ENCODE results near the gene DNM3.

The DNM3 gene

GRCh38 chr1:172340520-172340919 is 499.2 kb downstream of the DNM3 start:
- Histone ChIP-seq H3K4me2 (ENCODE audit: low read length) (no peak overlapping the region), H3K4me3 (ENCODE audit: low read depth, low read length, poor library complexity, severe bottlenecking) (no peak overlapping the region), H3K4me1 (ENCODE audit: insufficient read depth, low read length, severe bottlenecking) (peaks cover 23% of the 10 kb centered on the region), H3F3A (ENCODE audit: insufficient read depth, low read length) (no peaks in the 10 kb centered on the region), H3K9me3 (ENCODE audit: low read length) (no peaks in the 10 kb centered on the region), H4K20me1 (ENCODE audit: insufficient read depth, low read length) (no peaks in the 10 kb centered on the region), H3K9me2 (ENCODE audit: low read depth, low read length) (no peaks in the 10 kb centered on the region), H3K27ac (ENCODE audit: low read depth, low read length, poor library complexity, severe bottlenecking) (no peak overlapping the region), H3K27me3 (ENCODE audit: insufficient read depth, low read length) (no peaks in the 10 kb centered on the region), H3K9ac (ENCODE audit: low read length) (no peak overlapping the region), H3K36me3 (ENCODE audit: insufficient read depth, low read length) (no peaks in the 10 kb centered on the region), H3K79me2 (ENCODE audit: insufficient read depth, low read length) (no peaks in the 10 kb centered on the region), H2AFZ (ENCODE audit: low read length) (no peak overlapping the region)
- TF ChIP-seq CTCF (IDR thresholded peaks at IDR 0.05; ENCODE audit: low read length) = no peak
- no peak for TF ChIP-seq EZH2 (IDR thresholded peaks at IDR 0.05; ENCODE audit: borderline replicate concordance, low read length)

- Histone ChIP-seq H3K9me2 (ENCODE audit: low read depth, low read length) (no peaks in the 10 kb centered on the region), H2AFZ (ENCODE audit: low read length) (no peak overlapping the region), H3K4me2 (ENCODE audit: low read length) (no peak overlapping the region), H3K36me3 (ENCODE audit: insufficient read depth, low read length) (no peaks in the 10 kb centered on the region), H3K9ac (ENCODE audit: low read length) (no peak overlapping the region), H4K20me1 (ENCODE audit: insufficient read depth, low read length) (no peaks in the 10 kb centered on the region), H3K4me1 (ENCODE audit: insufficient read depth, low read length, severe bottlenecking) (peaks cover 23% of the 10 kb centered on the region), H3K27me3 (ENCODE audit: insufficient read depth, low read length) (no peaks in the 10 kb centered on the region), H3K4me3 (ENCODE audit: low read depth, low read length, poor library complexity, severe bottlenecking) (no peak overlapping the region), H3K79me2 (ENCODE audit: insufficient read depth, low read length) (no peaks in the 10 kb centered on the region), H3K9me3 (ENCODE audit: low read length) (peaks cover 1% of the 10 kb centered on the region), H3F3A (ENCODE audit: insufficient read depth, low read length) (no peaks in the 10 kb centered on the region), H3K27ac (ENCODE audit: low read depth, low read length, poor library complexity, severe bottlenecking) (no peak overlapping the region)
- TF ChIP-seq CTCF (IDR thresholded peaks at IDR 0.05; ENCODE audit: low read length) = no peak
- TF ChIP-seq EZH2 (IDR thresholded peaks at IDR 0.05; ENCODE audit: borderline replicate concordance, low read length) = no peak
Observed at GRCh38 chr1:172341697-172342096, 500.4 kb downstream of the DNM3 start.

GRCh38 chr1:172342584-172343239 is 501.4 kb downstream of the DNM3 start:
- Histone ChIP-seq H3K27ac (ENCODE audit: low read depth, low read length, poor library complexity, severe bottlenecking) (peak overlapping the region; percentile 1), H3K9ac (ENCODE audit: low read length) (no peak overlapping the region), H3K79me2 (ENCODE audit: insufficient read depth, low read length) (no peaks in the 10 kb centered on the region), H3F3A (ENCODE audit: insufficient read depth, low read length) (no peaks in the 10 kb centered on the region), H3K4me3 (ENCODE audit: low read depth, low read length, poor library complexity, severe bottlenecking) (no peak overlapping the region), H3K9me3 (ENCODE audit: low read length) (peaks cover 7% of the 10 kb centered on the region), H3K9me2 (ENCODE audit: low read depth, low read length) (no peaks in the 10 kb centered on the region), H3K27me3 (ENCODE audit: insufficient read depth, low read length) (no peaks in the 10 kb centered on the region), H3K4me1 (ENCODE audit: insufficient read depth, low read length, severe bottlenecking) (peaks cover 23% of the 10 kb centered on the region), H2AFZ (ENCODE audit: low read length) (peak overlapping the region; percentile 71; the same call in 1 of the 2 replicates), H3K4me2 (ENCODE audit: low read length) (peak overlapping the region; percentile 4; the same call in 1 of the 2 replicates), H3K36me3 (ENCODE audit: insufficient read depth, low read length) (no peaks in the 10 kb centered on the region), H4K20me1 (ENCODE audit: insufficient read depth, low read length) (no peaks in the 10 kb centered on the region)
- TF ChIP-seq EZH2 (IDR thresholded peaks at IDR 0.05; ENCODE audit: borderline replicate concordance, low read length) = no peak
- no peak for TF ChIP-seq CTCF (IDR thresholded peaks at IDR 0.05; ENCODE audit: low read length)

Data from OCI-LY1 (cell line).